AG04449 (cell line): ENCODE measurements around the gene ASCC1.
"Not testable (repeated sequence)": the region's sequence is repeated elsewhere in the genome, so short reads cannot be mapped to it uniquely, and the experiment has no call there.

ENCODE experiments used
- CTCF ChIA-PET: fragments of 350-600 bp; formaldehyde crosslinking; extraction: SDS; loops from one replicate; lab custom pipeline; 2021; ENCODE audit warnings: antibody characterized with exemption; lab: Yijun Ruan, JAX
- POLR2A ChIA-PET: fragments of 400-600, 350-600 bp; formaldehyde crosslinking; extraction: SDS; loops from one replicate; lab custom pipeline; 2020; ENCODE audit warnings: antibody characterized with exemption, inconsistent platforms; lab: Yijun Ruan, JAX
- DNase-seq: peaks from one replicate; pipeline ENCODE4 v3.0.0-alpha.2; 2010; ENCODE audit warnings: low read depth, low spot score
- H3K4me3 ChIP-seq: 2 replicates; pipeline ENCODE4 v1.5.1; 2011; ENCODE audit warnings: low read depth, mild to moderate bottlenecking, control low read depth, low read length
- TF ChIP-seq, protein P1 (sequence below): IDR thresholded peaks from one replicate; pipeline ENCODE4 v1.5.1; 2011; ENCODE audit warnings: mild to moderate bottlenecking, moderate library complexity, low read length, control low read depth, inconsistent platforms; ENCODE audit not compliant: insufficient read depth; ENCODE audit errors: missing control alignments

The ASCC1 gene

DNA sequence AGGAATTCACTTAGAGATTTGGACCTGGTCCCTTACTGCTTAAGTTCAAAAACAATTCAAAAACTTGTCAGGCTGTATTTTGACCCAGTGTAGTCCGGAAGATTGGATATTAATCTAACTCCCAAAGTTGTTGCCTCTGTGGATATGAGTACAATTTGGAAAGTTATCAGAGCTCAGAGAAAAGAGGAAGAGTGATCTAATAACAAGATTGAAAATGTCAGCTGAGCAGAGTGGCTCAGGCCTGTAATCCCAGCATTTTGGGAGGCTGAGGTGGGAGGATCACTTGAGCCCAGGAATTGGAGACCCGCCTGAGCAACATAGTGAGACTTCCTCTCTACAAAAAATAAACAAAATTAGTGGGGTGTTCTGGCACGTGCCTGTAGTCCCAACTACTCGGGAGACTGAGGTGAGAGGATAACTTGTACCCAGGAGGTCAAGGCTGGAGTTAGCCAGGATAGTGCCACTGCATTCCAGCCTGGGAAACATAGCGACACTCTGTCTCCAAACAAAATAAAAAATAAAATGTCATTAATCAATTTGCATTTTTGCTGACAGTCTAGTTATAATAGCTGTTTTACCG, 3.2 kb upstream of the ASCC1 start:
- no peak for DNase-seq
- H3K4me3 ChIP-seq, result no peak overlapping the region
- ChIA-PET POLR2A (no interaction called here), CTCF (interaction anchor here (1.0 to 9.3 kb wide), 5 partner anchors 10 to 323 kb away, joined by 3 to 74 read pairs (median 14); no protein-coding TSS in a partner anchor)
- TF ChIP-seq, protein P1, sequence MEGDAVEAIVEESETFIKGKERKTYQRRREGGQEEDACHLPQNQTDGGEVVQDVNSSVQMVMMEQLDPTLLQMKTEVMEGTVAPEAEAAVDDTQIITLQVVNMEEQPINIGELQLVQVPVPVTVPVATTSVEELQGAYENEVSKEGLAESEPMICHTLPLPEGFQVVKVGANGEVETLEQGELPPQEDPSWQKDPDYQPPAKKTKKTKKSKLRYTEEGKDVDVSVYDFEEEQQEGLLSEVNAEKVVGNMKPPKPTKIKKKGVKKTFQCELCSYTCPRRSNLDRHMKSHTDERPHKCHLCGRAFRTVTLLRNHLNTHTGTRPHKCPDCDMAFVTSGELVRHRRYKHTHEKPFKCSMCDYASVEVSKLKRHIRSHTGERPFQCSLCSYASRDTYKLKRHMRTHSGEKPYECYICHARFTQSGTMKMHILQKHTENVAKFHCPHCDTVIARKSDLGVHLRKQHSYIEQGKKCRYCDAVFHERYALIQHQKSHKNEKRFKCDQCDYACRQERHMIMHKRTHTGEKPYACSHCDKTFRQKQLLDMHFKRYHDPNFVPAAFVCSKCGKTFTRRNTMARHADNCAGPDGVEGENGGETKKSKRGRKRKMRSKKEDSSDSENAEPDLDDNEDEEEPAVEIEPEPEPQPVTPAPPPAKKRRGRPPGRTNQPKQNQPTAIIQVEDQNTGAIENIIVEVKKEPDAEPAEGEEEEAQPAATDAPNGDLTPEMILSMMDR, result no peak

GRCh38 chr10:72218726-72219125, 2.6 kb upstream of the ASCC1 start:
- ChIA-PET CTCF (interaction anchor here (0.6 to 9.3 kb wide), 6 partner anchors 11 to 322 kb away, joined by 3 to 74 read pairs (median 10); no protein-coding TSS in a partner anchor), POLR2A (no interaction called here)
- no peak overlapping the region for H3K4me3 ChIP-seq
- no peak for DNase-seq
- TF ChIP-seq, protein P1, result no peak

DNA sequence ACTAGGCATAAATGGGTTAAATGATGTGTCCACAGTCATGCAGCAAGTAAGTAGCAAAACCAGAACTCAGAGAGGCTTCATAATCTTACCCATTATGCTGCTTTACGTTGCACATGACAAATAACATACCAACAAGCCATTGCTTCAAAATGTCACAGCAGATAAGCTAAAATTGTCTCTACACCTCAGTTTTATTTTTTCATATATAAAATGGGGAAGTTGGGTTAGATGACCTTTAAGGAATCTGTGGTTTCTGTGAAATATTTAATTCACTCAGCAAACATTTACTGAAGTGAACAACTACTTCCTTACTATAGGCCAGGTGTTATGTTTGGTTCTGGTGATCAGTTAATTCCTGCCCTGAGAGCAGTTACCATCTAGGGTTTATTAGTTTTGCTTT, 2.2 kb upstream of the ASCC1 start:
- TF ChIP-seq, protein P1, result no peak
- ChIA-PET POLR2A (no interaction called here), CTCF (interaction anchor here (0.6 to 9.3 kb wide), 6 partner anchors 11 to 322 kb away, joined by 3 to 74 read pairs (median 10); no protein-coding TSS in a partner anchor)
- no peak overlapping the region for H3K4me3 ChIP-seq
- no peak for DNase-seq

DNA sequence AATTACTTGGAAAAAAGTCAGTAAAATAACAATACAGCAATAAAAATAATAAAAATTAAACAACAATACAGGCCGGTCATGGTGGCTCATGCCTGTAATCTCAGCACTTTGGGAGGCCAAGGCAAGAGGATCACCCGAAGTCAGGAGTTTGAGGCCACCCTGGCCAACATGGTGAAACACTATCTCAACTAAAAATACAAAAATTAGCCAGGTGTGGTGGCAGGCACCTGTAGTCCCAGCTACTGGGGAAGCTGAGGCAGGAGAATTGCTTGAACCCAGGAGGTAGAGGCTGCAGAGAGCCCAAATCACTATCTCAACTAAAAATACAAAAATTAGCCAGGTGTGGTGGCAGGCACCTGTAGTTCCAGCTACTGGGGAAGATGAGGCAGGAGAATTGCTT, 4.2 kb downstream of the ASCC1 start:
- CTCF ChIA-PET, DNase-seq, POLR2A ChIA-PET, H3K4me3 ChIP-seq: not testable (repeated sequence)

DNA sequence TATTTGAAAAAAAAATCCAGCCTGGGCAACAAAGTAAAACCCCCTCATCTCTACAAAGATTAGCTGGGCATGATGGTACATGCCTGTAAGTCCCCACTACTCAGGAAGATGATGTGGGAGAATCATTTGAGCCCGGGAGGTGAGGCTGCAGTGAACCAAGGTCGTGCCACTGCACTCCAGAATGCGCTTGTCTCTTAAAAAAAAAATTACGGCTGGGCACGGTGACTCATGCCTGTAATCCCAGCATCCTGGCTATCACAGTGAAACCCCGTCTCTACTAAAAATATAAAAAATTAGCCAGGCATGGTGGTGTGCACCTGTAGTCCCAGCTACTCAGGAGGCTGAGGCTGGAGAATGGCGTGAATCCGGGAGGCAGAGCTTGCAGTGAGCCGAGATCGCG, 4.7 kb downstream of the ASCC1 start:
- H3K4me3 ChIP-seq, POLR2A ChIA-PET, CTCF ChIA-PET, DNase-seq: not testable (repeated sequence)

DNA sequence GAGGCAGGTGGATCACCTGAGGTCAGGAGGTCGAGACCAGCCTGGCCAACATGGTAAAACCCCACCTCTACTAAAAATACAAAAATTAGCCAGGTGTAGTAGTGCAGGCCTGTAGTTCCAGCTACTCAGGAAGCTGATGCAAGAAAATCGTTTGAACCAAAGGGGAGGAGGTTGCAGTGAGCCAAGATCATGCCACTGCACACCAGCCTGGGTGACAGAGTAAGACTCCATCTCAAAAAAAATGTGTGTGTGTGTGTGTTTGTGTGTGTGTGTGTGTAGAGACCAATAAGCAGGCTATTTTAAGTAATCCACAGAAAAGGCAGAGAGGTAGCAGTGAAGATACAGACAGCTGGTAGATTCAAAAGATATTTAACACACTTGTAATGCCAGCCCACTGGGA, 7.5 kb downstream of the ASCC1 start:
- POLR2A ChIA-PET, H3K4me3 ChIP-seq, DNase-seq, CTCF ChIA-PET: not testable (repeated sequence)

- TF ChIP-seq, protein P1, result no peak
- ChIA-PET POLR2A (no interaction called here), CTCF (no interaction called here)
Measured at GRCh38 chr10:72206511-72207229, 9.4 kb downstream of the ASCC1 start.

More at GRCh38 chr10:72206511-72207229, 9.4 kb downstream of the ASCC1 start:
- no peak for DNase-seq
- no peak overlapping the region for H3K4me3 ChIP-seq
